GM21447 (cell line): Measurements from ENCODE around the gene SRL.

ENCODE experiments used
- ATAC-seq: cut with Tn5 transposase; IDR thresholded peaks from one replicate; pipeline ENCODE4 v1.9.1; 2021; ENCODE audit not compliant: unreplicated experiment

The SRL gene

GRCh38 chr16:4241928-4242283 lies at the start of gene SRL:
TSS of gene SRL (minus strand) at chr16:4242080. CDS start at chr16:4242067, 13 bp downstream.
- ATAC-seq: no peak

GRCh38 chr16:4290236-4290830 lies 48.5 kb upstream of the SRL start:
- no peak for ATAC-seq

- peak; percentile 65 for ATAC-seq
Measured at GRCh38 chr16:4288148-4288921, 46.5 kb upstream of the SRL start.

- no peak for ATAC-seq
Measured at GRCh38 chr16:4285167-4285566, 43.3 kb upstream of the SRL start.

GRCh38 chr16:4283939-4284338 lies 42.1 kb upstream of the SRL start:
- no peak for ATAC-seq

GRCh38 chr16:4283441-4283840 lies 41.6 kb upstream of the SRL start:
- no peak for ATAC-seq

- ATAC-seq: no peak
Measured at GRCh38 chr16:4280625-4281024, 38.7 kb upstream of the SRL start.

GRCh38 chr16:4277987-4278513 lies 36.2 kb upstream of the SRL start:
- ATAC-seq: no peak

- ATAC-seq: no peak
Measured at GRCh38 chr16:4275861-4276260, 34.0 kb upstream of the SRL start.

- no peak for ATAC-seq
Measured at GRCh38 chr16:4273858-4274311, 32.0 kb upstream of the SRL start.

GRCh38 chr16:4272114-4272956 lies 30.5 kb upstream of the SRL start:
- ATAC-seq: peak; percentile 17

- ATAC-seq: peak; percentile 62
Measured at GRCh38 chr16:4271176-4272113, 29.6 kb upstream of the SRL start.

- no peak for ATAC-seq
Measured at GRCh38 chr16:4270595-4270994, 28.7 kb upstream of the SRL start.

- ATAC-seq: no peak
Measured at GRCh38 chr16:4270091-4270490, 28.2 kb upstream of the SRL start.

- ATAC-seq: no peak
Measured at GRCh38 chr16:4266372-4266771, 24.5 kb upstream of the SRL start.

GRCh38 chr16:4265676-4266075 lies 23.8 kb upstream of the SRL start:
- ATAC-seq: no peak

GRCh38 chr16:4264546-4264945 lies 22.7 kb upstream of the SRL start:
- ATAC-seq: no peak

GRCh38 chr16:4263504-4264436 lies 21.9 kb upstream of the SRL start:
- ATAC-seq: no peak

- no peak for ATAC-seq
Measured at GRCh38 chr16:4262303-4262835, 20.5 kb upstream of the SRL start.
